Measurements from ENCODE around the gene SPANXN3.

DNA sequence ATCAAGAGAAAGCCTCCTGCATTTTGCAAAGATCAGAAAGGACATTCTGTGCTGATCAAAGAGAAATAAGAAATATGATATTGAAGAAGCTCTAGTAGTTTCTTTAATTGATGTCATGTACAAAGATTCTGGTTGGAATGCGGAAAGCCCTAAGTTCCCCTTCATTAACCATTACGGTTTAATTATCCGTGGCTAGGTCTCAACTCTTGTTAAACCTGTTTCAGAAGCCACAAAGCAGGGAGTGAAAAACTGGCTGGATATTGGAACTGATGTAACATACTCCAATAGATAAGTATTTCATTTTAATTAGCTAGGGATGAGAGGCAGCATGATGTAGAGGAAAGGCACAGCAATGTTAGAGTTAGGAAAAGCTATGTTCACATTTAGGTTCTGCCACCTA, 55.7 kb downstream of the SPANXN3 start:
- TF ChIP-seq, protein P1, sequence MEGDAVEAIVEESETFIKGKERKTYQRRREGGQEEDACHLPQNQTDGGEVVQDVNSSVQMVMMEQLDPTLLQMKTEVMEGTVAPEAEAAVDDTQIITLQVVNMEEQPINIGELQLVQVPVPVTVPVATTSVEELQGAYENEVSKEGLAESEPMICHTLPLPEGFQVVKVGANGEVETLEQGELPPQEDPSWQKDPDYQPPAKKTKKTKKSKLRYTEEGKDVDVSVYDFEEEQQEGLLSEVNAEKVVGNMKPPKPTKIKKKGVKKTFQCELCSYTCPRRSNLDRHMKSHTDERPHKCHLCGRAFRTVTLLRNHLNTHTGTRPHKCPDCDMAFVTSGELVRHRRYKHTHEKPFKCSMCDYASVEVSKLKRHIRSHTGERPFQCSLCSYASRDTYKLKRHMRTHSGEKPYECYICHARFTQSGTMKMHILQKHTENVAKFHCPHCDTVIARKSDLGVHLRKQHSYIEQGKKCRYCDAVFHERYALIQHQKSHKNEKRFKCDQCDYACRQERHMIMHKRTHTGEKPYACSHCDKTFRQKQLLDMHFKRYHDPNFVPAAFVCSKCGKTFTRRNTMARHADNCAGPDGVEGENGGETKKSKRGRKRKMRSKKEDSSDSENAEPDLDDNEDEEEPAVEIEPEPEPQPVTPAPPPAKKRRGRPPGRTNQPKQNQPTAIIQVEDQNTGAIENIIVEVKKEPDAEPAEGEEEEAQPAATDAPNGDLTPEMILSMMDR (conservative IDR thresholded peaks at IDR 0.05), result no peak
- TF ChIP-seq ZFX (IDR thresholded peaks at IDR 0.05), result no peak

Measured in C4-2B (cell line).